ENCODE measurements around the gene ELMO1. TPM values are rescaled to one million over a fixed set of nuclear protein-coding genes. Genes with fewer than 3 reads are reported as not detected.

ELMO1 gene
- total and polyA plus RNA-seq, 10 of the 15 experiments (the other 5 are each of a cell fraction or from before 2014, with no cell fraction given) = 22.6 to 85.9 (median 56.6) TPM

DNA sequence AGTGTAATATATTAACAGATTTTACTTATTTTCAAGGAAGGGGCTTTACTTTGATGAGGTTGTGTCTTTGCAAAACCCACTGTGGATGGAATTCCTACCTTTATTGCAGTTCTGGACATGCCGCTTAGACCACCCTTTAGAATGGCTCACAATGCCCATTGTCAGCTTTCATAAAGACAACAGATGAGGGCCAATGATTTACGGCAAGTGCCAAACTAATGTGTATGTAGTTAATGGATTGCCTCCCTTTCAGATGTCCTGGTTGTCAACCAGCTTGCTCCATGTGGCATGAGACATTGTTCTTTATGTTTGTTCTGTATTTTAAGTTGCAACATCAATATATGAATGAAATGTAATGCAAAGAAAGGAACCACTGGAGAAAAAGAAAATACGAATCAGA, 35.0 kb upstream of the ELMO1 start (continued):
- TF ChIP-seq TCF12 (IDR thresholded peaks at IDR 0.05; ENCODE audit: low read depth, low read length) (no peak), EED (IDR thresholded peaks at IDR 0.05; ENCODE audit: low read depth) (no peak), TBL1XR1 (IDR thresholded peaks at IDR 0.05; ENCODE audit: low read depth, low read length) (no peak), PAX5 (IDR thresholded peaks at IDR 0.05; ENCODE audit: borderline replicate concordance, low read depth, low read length) (no peak), SUPT20H (IDR thresholded peaks at IDR 0.05; ENCODE audit: borderline replicate concordance, control insufficient read depth, low read depth, low read length) (no peak), KDM1A (IDR thresholded peaks at IDR 0.05; ENCODE audit: borderline replicate concordance) (no peak), NBN (IDR thresholded peaks at IDR 0.05) (no peak), GABPA (IDR thresholded peaks at IDR 0.05; ENCODE audit: low read depth) (no peak), NR2C2 (IDR thresholded peaks at IDR 0.05; ENCODE audit: borderline replicate concordance, control insufficient read depth, insufficient read length, low read depth) (no peak)
- TF ChIP-seq, protein P1, sequence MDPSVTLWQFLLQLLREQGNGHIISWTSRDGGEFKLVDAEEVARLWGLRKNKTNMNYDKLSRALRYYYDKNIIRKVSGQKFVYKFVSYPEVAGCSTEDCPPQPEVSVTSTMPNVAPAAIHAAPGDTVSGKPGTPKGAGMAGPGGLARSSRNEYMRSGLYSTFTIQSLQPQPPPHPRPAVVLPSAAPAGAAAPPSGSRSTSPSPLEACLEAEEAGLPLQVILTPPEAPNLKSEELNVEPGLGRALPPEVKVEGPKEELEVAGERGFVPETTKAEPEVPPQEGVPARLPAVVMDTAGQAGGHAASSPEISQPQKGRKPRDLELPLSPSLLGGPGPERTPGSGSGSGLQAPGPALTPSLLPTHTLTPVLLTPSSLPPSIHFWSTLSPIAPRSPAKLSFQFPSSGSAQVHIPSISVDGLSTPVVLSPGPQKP (IDR thresholded peaks at IDR 0.05; ENCODE audit: low read depth, low read length) = no peak
- TF ChIP-seq, protein P2, sequence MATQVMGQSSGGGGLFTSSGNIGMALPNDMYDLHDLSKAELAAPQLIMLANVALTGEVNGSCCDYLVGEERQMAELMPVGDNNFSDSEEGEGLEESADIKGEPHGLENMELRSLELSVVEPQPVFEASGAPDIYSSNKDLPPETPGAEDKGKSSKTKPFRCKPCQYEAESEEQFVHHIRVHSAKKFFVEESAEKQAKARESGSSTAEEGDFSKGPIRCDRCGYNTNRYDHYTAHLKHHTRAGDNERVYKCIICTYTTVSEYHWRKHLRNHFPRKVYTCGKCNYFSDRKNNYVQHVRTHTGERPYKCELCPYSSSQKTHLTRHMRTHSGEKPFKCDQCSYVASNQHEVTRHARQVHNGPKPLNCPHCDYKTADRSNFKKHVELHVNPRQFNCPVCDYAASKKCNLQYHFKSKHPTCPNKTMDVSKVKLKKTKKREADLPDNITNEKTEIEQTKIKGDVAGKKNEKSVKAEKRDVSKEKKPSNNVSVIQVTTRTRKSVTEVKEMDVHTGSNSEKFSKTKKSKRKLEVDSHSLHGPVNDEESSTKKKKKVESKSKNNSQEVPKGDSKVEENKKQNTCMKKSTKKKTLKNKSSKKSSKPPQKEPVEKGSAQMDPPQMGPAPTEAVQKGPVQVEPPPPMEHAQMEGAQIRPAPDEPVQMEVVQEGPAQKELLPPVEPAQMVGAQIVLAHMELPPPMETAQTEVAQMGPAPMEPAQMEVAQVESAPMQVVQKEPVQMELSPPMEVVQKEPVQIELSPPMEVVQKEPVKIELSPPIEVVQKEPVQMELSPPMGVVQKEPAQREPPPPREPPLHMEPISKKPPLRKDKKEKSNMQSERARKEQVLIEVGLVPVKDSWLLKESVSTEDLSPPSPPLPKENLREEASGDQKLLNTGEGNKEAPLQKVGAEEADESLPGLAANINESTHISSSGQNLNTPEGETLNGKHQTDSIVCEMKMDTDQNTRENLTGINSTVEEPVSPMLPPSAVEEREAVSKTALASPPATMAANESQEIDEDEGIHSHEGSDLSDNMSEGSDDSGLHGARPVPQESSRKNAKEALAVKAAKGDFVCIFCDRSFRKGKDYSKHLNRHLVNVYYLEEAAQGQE (IDR thresholded peaks at IDR 0.05; ENCODE audit: low read depth, low read length) = no peak

Data from GM12878 (cell line).